Common myeloid progenitor, CD34-positive (primary cell): ENCODE measurements around the gene CCSER1.
"Not testable (repeated sequence)": the region's sequence is repeated elsewhere in the genome, so short reads cannot be mapped to it uniquely, and the experiment has no call there.

Experiments
- CTCF ChIA-PET: fragments of 350-600 bp; sonication (Branson Sonifier 250); formaldehyde crosslinking; loops from one replicate; lab custom pipeline; 2021; ENCODE audit warnings: antibody characterized with exemption; lab: Charles Lee
- POLR2A ChIA-PET: fragments of 350-600 bp; sonication (Branson Sonifier 250); formaldehyde crosslinking; loops from one replicate; lab custom pipeline; 2021; ENCODE audit warnings: antibody characterized with exemption; lab: Charles Lee
- DNase-seq, 3 donors: peaks; one replicate each; pipeline versions ENCODE4 v3.0.0 to v3.0.0-alpha.2; 2013
- H3K27ac ChIP-seq, 2 experiments: 1 replicate in 1 of 2; 2 replicates in 1 of 2; pipeline ENCODE4 v1.7.0; 2013; ENCODE audit warnings: inconsistent platforms in 2 of 2, low read length in 2 of 2, mild to moderate bottlenecking in 2 of 2, low read depth in 1 of 2, moderate library complexity in 1 of 2; ENCODE audit not compliant: severe bottlenecking in 2 of 2, insufficient read depth in 1 of 2, poor library complexity in 1 of 2
- H3K27me3 ChIP-seq, 5 experiments: replicated peaks in 2 of 5; 1 replicate in 3 of 5; 2 replicates in 2 of 5; pipeline versions ENCODE4 v1.6.1 to v1.7.0; 2013; ENCODE audit warnings: low read length in 4 of 5, mild to moderate bottlenecking in 2 of 5, moderate library complexity in 2 of 5, inconsistent platforms in 1 of 5; ENCODE audit not compliant: insufficient read depth in 5 of 5, control insufficient read depth in 4 of 5
- H3K36me3 ChIP-seq, 4 experiments: 1 replicate in 2 of 4; 2 replicates in 2 of 4; pipeline versions ENCODE4 v1.6.1 to v1.7.0; 2013; ENCODE audit warnings: low read length in 3 of 4, control low read depth in 1 of 4, mild to moderate bottlenecking in 1 of 4; ENCODE audit not compliant: control insufficient read depth in 4 of 4, insufficient read depth in 4 of 4
- H3K4me1 ChIP-seq, 4 experiments: 1 replicate in 3 of 4; 2 replicates in 1 of 4; pipeline versions ENCODE4 v1.6.1 to v1.7.1; 2013; ENCODE audit warnings: low read length in 3 of 4, mild to moderate bottlenecking in 3 of 4, control low read depth in 1 of 4, inconsistent platforms in 1 of 4, moderate library complexity in 1 of 4; ENCODE audit not compliant: control insufficient read depth in 4 of 4, insufficient read depth in 4 of 4; ENCODE audit errors: control extremely low read depth in 1 of 4
- H3K4me3 ChIP-seq, 7 experiments: 1 replicate in 4 of 7; 2 replicates in 3 of 7; pipeline versions ENCODE4 v1.5.1 to v1.7.0; 2013; ENCODE audit warnings: mild to moderate bottlenecking in 7 of 7, low read length in 6 of 7, moderate library complexity in 6 of 7, inconsistent platforms in 2 of 7, low read depth in 2 of 7, control low read depth in 1 of 7; ENCODE audit not compliant: insufficient read depth in 4 of 7, control insufficient read depth in 1 of 7; ENCODE audit errors: extremely low read depth in 1 of 7
- H3K9me3 ChIP-seq, 5 experiments: 1 replicate in 4 of 5; 2 replicates in 1 of 5; pipeline versions ENCODE4 v1.6.1 to v1.7.1; 2013; ENCODE audit warnings: low read length in 4 of 5, mild to moderate bottlenecking in 2 of 5, inconsistent platforms in 1 of 5, low read depth in 1 of 5, moderate library complexity in 1 of 5; ENCODE audit not compliant: control insufficient read depth in 4 of 5, insufficient read depth in 2 of 5; ENCODE audit errors: control extremely low read depth in 1 of 5
- WGBS: methylation state at CpG from one replicate; pipeline ENCODE4 v1.1.5; 2013; ENCODE audit not compliant: insufficient coverage; 5-methylcytosine and 5-hydroxymethylcytosine counted together

Gene CCSER1

GRCh38 chr4:91207535-91207934 is 1080.3 kb downstream of the CCSER1 start:
- CTCF ChIA-PET = no interaction called here

DNA sequence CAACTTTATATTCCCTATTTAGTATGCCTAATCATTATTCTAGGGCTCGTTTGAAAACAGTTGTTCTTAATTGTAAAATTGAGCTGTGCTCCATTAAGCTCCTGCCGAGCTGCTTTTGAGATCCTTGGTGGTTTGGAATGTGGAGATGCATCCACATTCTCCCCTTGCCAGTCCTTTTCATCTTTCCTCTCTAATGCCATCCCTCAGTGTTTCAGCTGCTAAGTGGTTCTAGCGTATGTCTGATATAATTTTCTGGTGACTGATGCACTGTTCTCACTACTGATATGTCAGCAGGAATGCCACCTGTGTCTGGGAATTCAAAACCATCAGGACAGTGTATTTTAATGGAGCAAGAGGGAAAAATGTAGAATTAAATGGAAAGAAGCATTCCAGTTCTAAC is 1085.0 kb downstream of the CCSER1 start:
- no peak overlapping the region for H3K4me3 ChIP-seq
- H3K27ac ChIP-seq = no peak overlapping the region
- H3K36me3 ChIP-seq = no peaks in the 10 kb centered on the region
- no peaks in the 10 kb centered on the region for H3K9me3 ChIP-seq
- ChIA-PET POLR2A (no interaction called here), CTCF (interaction anchor here (0.8 kb wide), 1 partner anchor 402 kb away, joined by 3 read pairs; no protein-coding TSS in a partner anchor)
- no peaks in the 10 kb centered on the region for H3K4me1 ChIP-seq
- DNase-seq = no peak
- 80% methylated on average over 1 of the region's 3 CpGs for WGBS
- no peaks in the 10 kb centered on the region for H3K27me3 ChIP-seq

More at GRCh38 chr4:91207535-91207934, 1080.3 kb downstream of the CCSER1 start:
- no CpG with 5 or more reads among the region's 3 CpGs for WGBS
- Histone ChIP-seq H3K27ac (no peak overlapping the region), H3K27me3 (no peaks in the 10 kb centered on the region), H3K9me3 (no peaks in the 10 kb centered on the region), H3K4me1 (no peaks in the 10 kb centered on the region), H3K36me3 (no peaks in the 10 kb centered on the region), H3K4me3 (no peak overlapping the region)
- no peak for DNase-seq
- POLR2A ChIA-PET = no interaction called here

DNA sequence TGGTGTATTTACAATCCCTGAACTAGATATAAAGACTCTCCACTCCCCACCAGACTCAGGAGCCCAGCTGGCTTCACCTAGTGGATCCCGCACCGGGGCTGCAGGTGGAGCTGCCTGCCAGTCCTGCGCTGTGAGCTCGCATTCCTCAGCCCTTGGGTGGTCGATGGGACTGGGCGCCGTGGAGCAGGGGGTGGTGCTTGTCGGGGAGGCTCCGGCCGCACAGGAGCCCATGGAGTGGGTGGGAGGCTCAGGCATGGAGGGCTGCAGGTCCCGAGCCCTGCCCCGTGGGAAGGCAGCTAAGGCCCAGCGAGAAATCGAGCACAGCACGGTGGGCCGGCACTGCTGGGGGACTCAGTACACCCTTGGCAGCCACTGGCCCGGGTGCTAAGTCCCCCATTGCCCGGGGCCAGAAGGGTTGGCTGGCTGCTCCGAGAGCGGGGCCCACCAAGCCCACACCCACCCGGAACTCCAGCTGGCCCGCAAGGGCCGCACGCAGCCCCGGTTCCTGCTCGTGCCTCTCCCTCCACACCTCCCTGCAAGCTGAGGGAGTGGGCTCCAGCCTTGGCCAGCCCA is 1090.7 kb downstream of the CCSER1 start:
- H3K36me3 ChIP-seq, H3K4me1 ChIP-seq, DNase-seq, H3K27me3 ChIP-seq, H3K4me3 ChIP-seq, H3K9me3 ChIP-seq, CTCF ChIA-PET, H3K27ac ChIP-seq, POLR2A ChIA-PET: not testable (repeated sequence)
- 98% methylated on average over 15 of the region's 26 CpGs for WGBS

DNA sequence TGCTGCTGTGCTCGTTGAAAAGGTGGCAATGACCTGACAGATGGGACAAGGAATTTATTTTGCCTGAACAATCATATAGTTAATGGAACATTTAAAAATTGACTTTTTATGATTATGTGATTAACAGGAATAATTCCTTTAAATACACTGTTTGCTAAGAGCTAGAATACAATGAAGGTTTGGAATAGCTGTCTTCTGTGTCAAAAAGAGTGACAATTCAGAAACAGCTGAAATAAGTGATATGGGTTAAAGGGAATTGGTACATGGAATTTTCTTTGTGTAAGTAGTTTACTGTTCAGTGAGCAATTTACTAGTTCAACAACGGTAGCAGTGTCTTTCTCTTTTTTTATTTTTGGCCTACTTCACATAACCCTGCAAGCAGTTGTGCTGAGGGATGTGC is 1093.1 kb downstream of the CCSER1 start:
- Histone ChIP-seq H3K27ac (no peak overlapping the region), H3K27me3 (no peaks in the 10 kb centered on the region), H3K4me1 (no peaks in the 10 kb centered on the region), H3K4me3 (no peak overlapping the region), H3K9me3 (no peaks in the 10 kb centered on the region), H3K36me3 (no peaks in the 10 kb centered on the region)
- WGBS = no CpG with 5 or more reads among the region's 2 CpGs
- DNase-seq = no peak
- ChIA-PET POLR2A (no interaction called here), CTCF (no interaction called here)

DNA sequence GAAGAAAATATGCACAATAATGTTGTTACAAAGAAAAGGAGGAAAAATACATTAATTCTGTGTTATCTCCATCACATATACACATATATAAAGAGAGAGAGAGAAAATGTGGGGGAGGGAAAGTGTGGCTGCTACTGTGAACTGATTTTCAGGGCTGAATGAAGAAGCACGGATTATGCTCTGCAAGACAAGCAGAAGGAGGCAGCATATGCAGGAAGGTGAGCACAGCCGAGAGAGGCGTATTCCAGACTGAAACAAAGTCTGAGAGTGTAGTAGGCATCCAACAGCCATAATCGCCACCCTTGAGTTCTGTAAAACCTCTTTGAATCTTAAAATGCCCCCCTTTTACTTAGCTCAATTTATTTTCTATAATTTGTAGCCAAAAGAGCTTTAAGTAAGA is 1094.8 kb downstream of the CCSER1 start:
- DNase-seq = no peak

GRCh38 chr4:91226867-91227266 is 1099.7 kb downstream of the CCSER1 start:
- Histone ChIP-seq H3K27ac (no peak overlapping the region), H3K36me3 (no peaks in the 10 kb centered on the region), H3K27me3 (no peaks in the 10 kb centered on the region), H3K4me1 (no peaks in the 10 kb centered on the region), H3K9me3 (no peaks in the 10 kb centered on the region), H3K4me3 (no peak overlapping the region)
- ChIA-PET POLR2A (interaction anchor here (1.1 kb wide), 1 partner anchor 269 kb away, joined by 4 read pairs; no protein-coding TSS in a partner anchor), CTCF (interaction anchor here (1.2 kb wide), 1 partner anchor 12 kb away, joined by 3 read pairs; no protein-coding TSS in a partner anchor)
- DNase-seq = no peak
- no CpG with 5 or more reads among the region's 1 CpG for WGBS

More for the DNA sequence above, 1094.8 kb downstream of the CCSER1 start:
- 100% methylated on average over 4 of the region's 4 CpGs for WGBS
- no peak overlapping the region for H3K27ac ChIP-seq
- ChIA-PET POLR2A (no interaction called here), CTCF (no interaction called here)
- H3K27me3 ChIP-seq = no peaks in the 10 kb centered on the region
- no peaks in the 10 kb centered on the region for H3K4me1 ChIP-seq
- no peaks in the 10 kb centered on the region for H3K36me3 ChIP-seq
- no peak overlapping the region for H3K4me3 ChIP-seq
- no peaks in the 10 kb centered on the region for H3K9me3 ChIP-seq

GRCh38 chr4:91228659-91229058 is 1101.5 kb downstream of the CCSER1 start:
- H3K27me3 ChIP-seq = no peaks in the 10 kb centered on the region
- no peaks in the 10 kb centered on the region for H3K36me3 ChIP-seq
- no peaks in the 10 kb centered on the region for H3K9me3 ChIP-seq
- 89% methylated on average over 1 of the region's 3 CpGs for WGBS
- no peaks in the 10 kb centered on the region for H3K4me1 ChIP-seq
- DNase-seq = no peak
- POLR2A ChIA-PET = no interaction called here
- H3K4me3 ChIP-seq = no peak overlapping the region
- CTCF ChIA-PET = no interaction called here
- H3K27ac ChIP-seq = no peak overlapping the region
